Measurements from ENCODE around the gene C19orf73. TPM values are rescaled to one million over a fixed set of nuclear protein-coding genes. Genes with fewer than 3 reads are reported as not detected.

Gene C19orf73
- total RNA-seq, 1 experiment from 2014 or later: 0.15 TPM

DNA sequence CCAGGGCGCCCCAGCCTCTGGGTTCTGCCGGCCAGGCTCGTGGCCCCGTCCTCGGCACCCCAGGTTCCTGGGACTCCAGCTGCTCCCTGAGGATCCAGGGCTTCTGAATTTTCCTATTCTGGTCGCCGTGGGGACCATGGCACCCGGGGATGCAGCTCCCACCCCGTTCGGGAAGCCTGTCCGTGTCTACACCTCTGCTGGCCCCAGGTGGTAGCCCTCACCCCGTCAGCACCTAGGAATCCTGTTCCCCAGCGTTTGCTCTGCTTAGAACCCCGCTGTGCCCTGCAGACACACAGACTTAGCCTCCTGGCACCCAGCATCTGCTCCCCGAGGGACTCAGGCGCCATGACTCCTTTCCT is 1.4 kb upstream of the C19orf73 start:
- Histone ChIP-seq H3K27me3 (ENCODE audit: low read length) (no peaks in the 10 kb centered on the region), H3K79me2 (ENCODE audit: low read length) (no peaks in the 10 kb centered on the region), H3K36me3 (ENCODE audit: low read depth, low read length) (no peaks in the 10 kb centered on the region), H3K4me3 (ENCODE audit: low read length) (no peak overlapping the region), H3K9me3 (ENCODE audit: low read length) (no peaks in the 10 kb centered on the region), H3K27ac (ENCODE audit: low read length) (no peak overlapping the region), H4K20me1 (ENCODE audit: low read length) (no peaks in the 10 kb centered on the region), H2AFZ (ENCODE audit: low read length) (no peak overlapping the region), H3K4me1 (ENCODE audit: insufficient read depth, low read length) (peaks cover 6% of the 10 kb centered on the region; the same call in 1 of the 2 replicates), H3F3A (ENCODE audit: low read length, unreplicated experiment) (no peaks in the 10 kb centered on the region), H3K9ac (ENCODE audit: low read length) (no peak overlapping the region), H3K4me2 (ENCODE audit: low read length) (peak overlapping the region; percentile 84; the same call in 1 of the 2 replicates), H3K9me2 (replicated peaks; ENCODE audit: low read length) (no peaks in the 10 kb centered on the region)
- DNase-seq: no peak
- CTCF ChIA-PET: interaction anchor here (0.6 kb wide), 1 partner anchor 7 kb away, joined by 3 read pairs; no protein-coding TSS in a partner anchor
- TF ChIP-seq EZH2phosphoT487 (IDR thresholded peaks at IDR 0.05; ENCODE audit: borderline replicate concordance, low read length): no peak
- TF ChIP-seq EZH2 (IDR thresholded peaks at IDR 0.05; ENCODE audit: low read length, unreplicated experiment): no peak
- TF ChIP-seq, protein P1, sequence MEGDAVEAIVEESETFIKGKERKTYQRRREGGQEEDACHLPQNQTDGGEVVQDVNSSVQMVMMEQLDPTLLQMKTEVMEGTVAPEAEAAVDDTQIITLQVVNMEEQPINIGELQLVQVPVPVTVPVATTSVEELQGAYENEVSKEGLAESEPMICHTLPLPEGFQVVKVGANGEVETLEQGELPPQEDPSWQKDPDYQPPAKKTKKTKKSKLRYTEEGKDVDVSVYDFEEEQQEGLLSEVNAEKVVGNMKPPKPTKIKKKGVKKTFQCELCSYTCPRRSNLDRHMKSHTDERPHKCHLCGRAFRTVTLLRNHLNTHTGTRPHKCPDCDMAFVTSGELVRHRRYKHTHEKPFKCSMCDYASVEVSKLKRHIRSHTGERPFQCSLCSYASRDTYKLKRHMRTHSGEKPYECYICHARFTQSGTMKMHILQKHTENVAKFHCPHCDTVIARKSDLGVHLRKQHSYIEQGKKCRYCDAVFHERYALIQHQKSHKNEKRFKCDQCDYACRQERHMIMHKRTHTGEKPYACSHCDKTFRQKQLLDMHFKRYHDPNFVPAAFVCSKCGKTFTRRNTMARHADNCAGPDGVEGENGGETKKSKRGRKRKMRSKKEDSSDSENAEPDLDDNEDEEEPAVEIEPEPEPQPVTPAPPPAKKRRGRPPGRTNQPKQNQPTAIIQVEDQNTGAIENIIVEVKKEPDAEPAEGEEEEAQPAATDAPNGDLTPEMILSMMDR (conservative IDR thresholded peaks at IDR 0.05; ENCODE audit: low read depth, low read length): no peak
- ATAC-seq: no peak
- no TSS peak for BruUV-seq (replicated peaks)
- intact Hi-C loops (cut with micrococcal nuclease): no loop called here
- POLR2A ChIA-PET (ENCODE audit: unreplicated experiment): interaction anchor here (0.5 kb wide), 1 partner anchor 102 kb away, joined by 3 read pairs; no protein-coding TSS in a partner anchor

DNA sequence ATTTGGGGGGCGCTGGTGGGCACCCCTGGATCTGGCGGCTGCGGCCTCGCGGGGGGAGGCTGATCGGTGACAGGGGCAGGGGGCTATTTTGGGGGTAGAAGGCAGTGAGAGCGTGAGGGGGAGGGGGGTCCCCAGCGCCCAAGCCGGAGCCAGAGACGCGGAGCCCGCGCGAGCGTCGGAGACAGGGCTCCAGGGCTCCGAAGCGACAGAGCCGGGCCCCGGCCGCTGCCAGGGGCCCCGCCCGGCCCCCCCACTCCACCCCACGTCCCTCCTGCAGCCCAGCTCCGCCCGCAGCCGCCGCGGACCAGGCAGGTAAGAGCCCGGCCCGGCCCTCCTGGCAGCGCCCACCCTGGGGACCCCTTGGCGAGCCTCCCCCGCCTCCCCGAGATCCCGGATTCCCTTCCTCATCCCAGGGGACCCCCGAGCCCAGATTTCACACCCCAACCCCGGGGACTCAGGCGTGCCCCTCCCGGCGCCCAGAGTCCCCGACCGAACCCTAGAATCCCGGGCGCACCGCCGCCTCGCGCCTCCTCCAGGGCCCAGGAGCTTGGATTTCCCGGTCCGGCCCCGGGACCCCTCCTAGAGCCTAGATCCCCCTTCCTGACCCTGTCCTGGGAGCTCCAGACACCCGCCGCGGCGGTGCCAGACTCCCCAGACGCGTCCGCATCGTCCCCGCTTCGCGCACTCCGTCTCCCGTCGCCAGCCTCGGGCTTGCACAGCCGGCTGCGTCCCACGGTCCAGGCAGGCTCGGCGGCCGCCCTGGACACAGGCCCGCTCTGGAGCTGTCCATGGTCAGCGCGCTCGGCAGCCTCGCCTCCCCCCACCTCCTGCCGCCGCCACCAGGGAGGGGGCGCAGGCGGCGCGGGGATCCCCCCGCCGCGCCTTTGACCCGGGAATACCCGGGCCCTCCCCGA is 725 bp upstream of the C19orf73 start, which contains the start of gene PPFIA3:
Gene PPFIA3 (plus strand): TSS at position 134 of the 914 bp plus-strand sequence. CDS start 8,330 bp downstream, outside the sequence.
- ChIA-PET POLR2A (ENCODE audit: unreplicated experiment) (interaction anchor here (0.5 kb wide), 1 partner anchor 102 kb away, joined by 3 read pairs; no protein-coding TSS in a partner anchor), CTCF (interaction anchor here (0.6 kb wide), 1 partner anchor 8 kb away, joined by 3 read pairs; no protein-coding TSS in a partner anchor)
- H3K4me2 ChIP-seq (ENCODE audit: low read length): peak within 1 kb of the TSS; percentile 84
- peaks cover 6% of the 10 kb centered on the region; the same call in 1 of the 2 replicates for H3K4me1 ChIP-seq (ENCODE audit: insufficient read depth, low read length)
- no peaks in the 10 kb centered on the region for H3K36me3 ChIP-seq (ENCODE audit: low read depth, low read length)
- H3K9me3 ChIP-seq (ENCODE audit: low read length): no peaks in the 10 kb centered on the region
- H2AFZ ChIP-seq (ENCODE audit: low read length): peak within 1 kb of the TSS; percentile 88
- no TSS peak for BruUV-seq (replicated peaks)
- H3K27ac ChIP-seq (ENCODE audit: low read length): peak within 1 kb of the TSS; percentile 52; the same call in 1 of the 2 replicates
- no peaks in the 10 kb centered on the region for H3F3A ChIP-seq (ENCODE audit: low read length, unreplicated experiment)
- H3K4me3 ChIP-seq (ENCODE audit: low read length): peak within 1 kb of the TSS; percentile 75
- DNase-seq (peak; percentile 46), ATAC-seq (peak; percentile 39)
- TF ChIP-seq EZH2 (IDR thresholded peaks at IDR 0.05; ENCODE audit: low read length, unreplicated experiment) (no peak), EZH2phosphoT487 (IDR thresholded peaks at IDR 0.05; ENCODE audit: borderline replicate concordance, low read length) (no peak)
- TF ChIP-seq, protein P1 (conservative IDR thresholded peaks at IDR 0.05; ENCODE audit: low read depth, low read length): no peak
- H3K9me2 ChIP-seq (replicated peaks; ENCODE audit: low read length): no peaks in the 10 kb centered on the region
- H3K79me2 ChIP-seq (ENCODE audit: low read length): no peaks in the 10 kb centered on the region
- H3K27me3 ChIP-seq (ENCODE audit: low read length): no peaks in the 10 kb centered on the region
- intact Hi-C loops (cut with micrococcal nuclease): no loop called here
- H3K9ac ChIP-seq (ENCODE audit: low read length): peak within 1 kb of the TSS; percentile 70
- no peaks in the 10 kb centered on the region for H4K20me1 ChIP-seq (ENCODE audit: low read length)

Data from PC-3 (cell line).